Stimulated activated CD8-positive, alpha-beta memory T cell treated with anti-CD3 and anti-CD28 coated beads, Interleukin-4, amount 100 ng/mL, for 24 hours (primary cell): ENCODE measurements around the gene CCDC175.

Source experiments
- DNase-seq: peaks from one replicate; pipeline ENCODE4 v3.0.0-alpha.2; 2020; ENCODE audit warnings: low read depth

The CCDC175 gene

GRCh38 chr14:59481871-59482540, 94.6 kb downstream of the CCDC175 start:
- DNase-seq, result no peak

- DNase-seq, result no peak
Observed at GRCh38 chr14:59481407-59481806, 95.2 kb downstream of the CCDC175 start.

GRCh38 chr14:59480166-59480565, 96.4 kb downstream of the CCDC175 start:
- DNase-seq, result no peak

GRCh38 chr14:59478540-59478939, 98.1 kb downstream of the CCDC175 start:
- no peak for DNase-seq

- no peak for DNase-seq
Observed at GRCh38 chr14:59475709-59476108, 100.9 kb downstream of the CCDC175 start.

- no peak for DNase-seq
Observed at GRCh38 chr14:59474172-59474571, 102.4 kb downstream of the CCDC175 start.

GRCh38 chr14:59465316-59466135, 111.1 kb downstream of the CCDC175 start, which contains the start of gene GPR135:
TSS of gene GPR135 (minus strand) at chr14:59465380. CDS start at chr14:59465226, 154 bp downstream.
- DNase-seq, result no peak

GRCh38 chr14:59464486-59465315, 111.9 kb downstream of the CCDC175 start:
- peak; percentile 19 for DNase-seq

- no peak for DNase-seq
Observed at GRCh38 chr14:59463787-59464485, 112.7 kb downstream of the CCDC175 start.

GRCh38 chr14:59461891-59462290, 114.7 kb downstream of the CCDC175 start:
- no peak for DNase-seq

- DNase-seq, result no peak
Observed at GRCh38 chr14:59460378-59460777, 116.2 kb downstream of the CCDC175 start.

GRCh38 chr14:59458486-59458885, 118.1 kb downstream of the CCDC175 start:
- no peak for DNase-seq

GRCh38 chr14:59455411-59455810, 121.2 kb downstream of the CCDC175 start:
- no peak for DNase-seq
